Islet of Langerhans (tissue), 1 donor: ENCODE measurements around the gene KRTAP2-1.
"Not testable (repeated sequence)": the region's sequence is repeated elsewhere in the genome, so short reads cannot be mapped to it uniquely, and the experiment has no call there.

Source experiments
- FAIRE-seq: peaks from one replicate; lab custom pipeline; 2011; peaks lifted over from hg19 to GRCh38; lab: Jason Lieb, UNC

The KRTAP2-1 gene

DNA sequence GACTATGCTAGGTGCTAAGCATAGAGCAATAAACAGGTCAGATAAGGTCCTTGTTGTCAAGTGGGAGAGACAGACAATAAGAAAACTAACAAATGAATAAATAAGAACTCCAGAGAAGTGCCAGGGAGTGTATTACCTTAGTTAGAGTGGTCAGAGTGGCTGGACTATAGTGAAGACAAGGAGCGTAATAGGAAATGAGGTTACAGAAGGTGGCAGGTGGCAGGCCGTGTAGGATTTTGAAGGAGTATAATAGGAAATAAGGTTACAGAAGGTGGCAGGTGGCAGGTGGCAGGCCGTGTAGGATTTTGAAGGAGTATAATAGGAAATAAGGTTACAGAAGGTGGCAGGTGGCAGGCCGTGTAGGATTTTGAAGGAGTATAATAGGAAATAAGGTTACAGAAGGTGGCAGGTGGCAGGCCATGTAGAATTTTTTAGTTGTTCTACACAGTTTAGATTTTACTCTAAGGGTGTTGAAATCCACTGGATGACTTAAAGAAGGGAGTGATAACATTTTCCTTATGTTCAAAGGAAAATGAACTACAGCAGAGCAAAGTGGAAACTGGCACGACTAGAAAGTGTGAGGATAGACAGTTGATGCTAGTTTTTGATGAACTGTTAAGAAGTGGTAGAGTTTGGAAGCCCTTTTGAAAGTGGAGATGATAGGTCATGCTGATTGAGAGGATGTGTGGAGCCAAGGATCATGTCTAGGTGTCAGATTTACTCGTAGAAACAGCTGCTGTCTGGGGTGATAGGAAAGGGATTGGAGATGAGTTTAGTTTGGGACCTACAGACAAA lies 34.6 kb downstream of the KRTAP2-1 start:
- no peak for FAIRE-seq

DNA sequence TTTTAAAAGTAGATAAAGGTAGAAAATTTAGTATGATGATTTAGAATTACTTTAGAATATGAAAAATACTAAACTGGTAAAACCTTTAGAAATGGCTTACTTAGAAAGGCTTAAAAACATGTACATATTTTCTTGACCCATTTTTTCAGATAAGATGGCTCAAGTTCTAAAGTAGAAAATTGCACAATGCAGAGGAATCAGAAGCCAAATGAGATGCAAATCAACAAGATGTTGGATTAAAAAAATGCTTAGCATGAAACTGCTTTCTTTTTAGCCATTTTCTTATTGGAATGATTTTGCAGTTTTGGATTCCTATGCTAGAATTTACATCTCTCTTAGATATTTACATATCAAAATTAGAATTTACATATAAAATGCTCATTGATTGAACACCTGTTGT lies 36.7 kb downstream of the KRTAP2-1 start:
- no peak for FAIRE-seq

DNA sequence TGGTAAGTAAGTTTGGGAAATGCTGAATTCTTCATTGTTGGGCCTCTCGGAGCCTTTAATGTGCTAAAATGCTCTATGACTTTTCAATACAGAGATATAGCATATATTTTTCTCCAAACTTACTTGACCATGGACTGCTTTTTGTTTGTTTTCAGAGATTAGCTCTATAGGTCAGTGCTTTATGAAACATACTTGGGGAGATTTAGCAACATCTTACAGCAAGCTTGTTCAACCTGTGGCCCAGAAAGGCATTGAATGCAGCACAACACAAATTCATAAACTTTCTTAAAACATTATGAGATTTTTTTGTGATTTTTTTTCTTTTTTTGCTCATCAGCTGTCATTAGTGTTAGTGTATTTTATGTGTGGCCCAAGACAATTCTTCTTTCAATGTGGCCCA lies 37.2 kb downstream of the KRTAP2-1 start:
- no peak for FAIRE-seq

DNA sequence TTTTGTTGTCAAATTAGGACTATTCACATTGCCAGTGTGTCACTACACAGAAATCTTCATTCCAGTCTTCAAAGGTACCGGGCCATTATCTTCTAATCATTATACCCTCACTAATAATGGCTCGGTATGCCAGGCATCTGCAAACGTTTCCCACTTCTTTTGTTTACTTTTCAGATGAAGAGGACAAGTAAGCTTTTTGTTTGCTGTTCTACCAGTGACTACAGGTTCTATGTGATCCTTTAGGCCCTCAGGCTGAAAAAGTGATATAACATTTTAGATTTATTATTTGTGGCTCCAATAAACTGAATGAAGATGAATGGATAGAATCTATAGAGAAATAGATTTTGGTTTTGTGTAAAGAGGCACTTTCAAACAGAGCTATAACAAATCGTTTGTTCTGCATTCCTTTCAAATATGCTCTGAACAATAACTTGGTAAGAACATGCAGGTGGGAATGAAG lies 37.8 kb downstream of the KRTAP2-1 start:
- FAIRE-seq = no peak

DNA sequence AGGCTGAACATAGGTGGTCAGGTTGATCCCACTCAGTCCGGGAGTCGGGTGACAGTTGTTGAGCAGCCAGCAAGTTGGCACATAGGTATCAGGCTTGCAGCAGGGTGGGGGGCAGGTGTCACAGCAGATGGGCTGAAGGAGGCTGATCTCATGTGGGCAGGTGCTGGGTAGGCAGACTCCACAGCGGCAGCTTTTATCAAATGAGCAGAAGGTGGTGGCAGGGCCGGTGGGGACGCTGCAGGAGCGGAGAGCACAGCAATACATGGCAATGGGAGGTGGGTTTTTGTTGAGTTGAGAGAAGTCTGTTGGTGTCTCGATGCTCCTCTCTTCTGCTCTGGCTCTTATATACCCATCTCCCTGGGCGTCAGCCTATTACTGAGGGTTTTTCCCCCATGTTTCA lies 38.3 kb downstream of the KRTAP2-1 start, which contains the start of gene KRTAP3-1:
Gene KRTAP3-1, minus strand, starts transcription at position 318 of the 400 bp plus-strand sequence. Its CDS starts 54 bp downstream, at position 264.
- no peak for FAIRE-seq

DNA sequence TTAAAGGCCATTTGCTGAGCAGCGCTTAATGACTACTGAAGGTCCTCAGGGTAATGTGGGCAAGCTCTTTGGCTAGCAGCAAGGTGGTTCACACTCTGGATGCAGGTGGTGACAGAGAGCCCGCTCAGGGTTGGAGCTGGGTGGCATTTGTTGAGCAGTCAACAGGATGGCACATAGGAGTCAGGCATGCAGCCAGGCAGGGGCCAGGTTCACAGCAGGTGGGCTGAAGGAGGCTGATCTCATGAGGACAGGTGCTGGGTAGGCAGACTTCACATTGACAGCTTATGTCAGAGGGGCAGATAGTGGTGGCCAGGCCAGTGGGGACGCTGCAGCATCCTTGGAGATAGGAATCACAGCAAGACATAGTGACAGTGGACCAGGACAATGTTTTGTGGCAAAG lies 42.7 kb downstream of the KRTAP2-1 start:
- FAIRE-seq = no peak

DNA sequence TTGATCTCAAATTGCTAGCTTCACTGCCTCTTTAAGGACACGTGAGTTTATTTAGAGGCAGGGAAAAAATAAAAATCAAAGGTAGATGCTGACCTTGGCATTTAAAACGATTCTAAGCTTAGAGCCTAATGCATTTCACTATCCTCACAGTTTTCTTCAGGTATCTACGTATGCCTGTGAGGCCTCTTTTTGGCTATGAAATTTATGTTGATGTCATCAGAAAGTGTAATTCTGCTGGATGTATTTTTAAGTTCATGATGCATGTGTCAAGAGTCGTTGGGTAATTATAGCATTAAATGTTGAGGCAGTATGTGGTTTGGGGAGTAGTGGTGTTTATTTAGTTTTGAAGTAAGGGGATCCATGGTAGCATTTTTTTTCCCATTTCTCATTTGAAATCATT lies 43.2 kb downstream of the KRTAP2-1 start:
- FAIRE-seq = no peak

DNA sequence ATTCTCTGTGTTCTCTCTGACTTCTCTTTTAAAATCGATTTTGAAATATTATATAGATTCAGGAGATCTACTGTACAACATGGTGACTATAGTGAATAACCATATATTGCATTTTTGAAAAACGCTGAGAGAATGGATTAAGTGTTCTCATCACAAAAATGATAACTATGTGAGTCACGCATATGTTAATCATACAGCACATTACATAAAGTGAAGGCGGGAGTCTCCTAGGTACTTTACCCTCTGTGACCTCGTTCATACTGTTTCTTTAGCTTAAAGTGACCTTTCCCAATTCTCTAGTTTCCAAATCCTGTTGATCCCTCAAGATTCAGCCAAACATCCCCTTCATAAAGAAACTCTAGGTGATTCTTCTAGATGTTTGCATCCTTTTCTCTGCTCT lies 44.3 kb downstream of the KRTAP2-1 start:
- FAIRE-seq = no peak

DNA sequence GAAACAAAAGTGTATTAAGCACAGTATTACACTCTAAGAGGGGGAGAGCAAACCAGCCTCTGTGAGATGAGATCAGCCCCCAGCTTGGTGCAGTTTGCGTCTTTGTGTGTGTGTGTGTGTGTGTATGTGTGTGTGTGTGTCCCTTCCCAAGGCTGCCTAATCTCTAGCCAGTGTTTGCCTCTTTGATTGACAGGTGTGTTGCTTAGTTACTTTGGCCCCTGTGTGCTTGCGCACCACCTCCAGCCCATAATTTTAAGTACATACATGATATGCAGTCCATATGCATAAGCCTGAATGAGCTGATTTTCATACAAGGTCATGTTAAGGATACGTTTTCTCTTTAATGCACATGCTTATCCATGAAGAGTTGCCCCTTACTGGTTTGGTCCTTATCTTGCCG lies 45.3 kb downstream of the KRTAP2-1 start:
- no peak for FAIRE-seq

DNA sequence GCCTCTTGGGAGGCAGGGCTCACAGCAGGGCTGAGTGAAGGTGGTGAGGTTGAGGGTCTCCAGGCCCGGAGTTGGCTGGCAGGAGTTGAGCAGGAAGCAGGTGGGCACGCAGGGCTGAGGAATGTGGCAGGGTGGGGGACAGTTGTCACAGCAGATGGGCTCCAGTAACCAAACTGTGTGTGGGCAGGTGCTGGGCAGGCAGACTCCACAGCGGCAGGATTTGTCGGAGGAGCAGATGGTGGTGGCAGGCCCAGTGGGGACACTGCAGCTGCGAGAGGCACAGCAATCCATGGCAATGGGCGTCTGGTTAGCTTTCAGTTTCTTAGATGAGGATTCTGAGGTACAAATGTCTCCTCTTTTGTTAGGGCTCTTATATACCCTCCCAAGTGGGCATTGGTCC lies 47.6 kb downstream of the KRTAP2-1 start, which contains the start of gene KRTAP3-2:
Gene KRTAP3-2, minus strand, starts transcription at position 344 of the 400 bp plus-strand sequence. Its CDS starts 53 bp downstream, at position 291.
- FAIRE-seq = not testable (repeated sequence)

DNA sequence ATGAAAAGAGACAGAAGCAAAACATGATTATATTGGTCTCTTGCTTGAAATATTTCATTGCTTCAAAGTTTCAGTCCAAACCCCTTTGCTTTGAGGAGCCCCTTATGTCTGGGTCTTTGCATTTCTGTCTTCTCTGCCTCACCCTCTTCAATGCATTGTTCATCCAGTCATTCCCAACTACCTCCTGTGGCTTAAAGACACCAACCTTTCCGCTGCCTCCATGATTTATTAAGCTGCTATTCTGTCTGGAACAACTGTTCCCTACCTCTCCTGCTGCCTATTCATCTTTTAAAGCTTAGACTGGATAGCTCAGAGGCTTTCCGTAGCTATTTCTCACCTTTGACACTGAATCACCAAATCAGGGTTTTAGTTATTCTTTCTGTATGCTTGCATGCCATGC lies 49.8 kb downstream of the KRTAP2-1 start:
- no peak for FAIRE-seq

DNA sequence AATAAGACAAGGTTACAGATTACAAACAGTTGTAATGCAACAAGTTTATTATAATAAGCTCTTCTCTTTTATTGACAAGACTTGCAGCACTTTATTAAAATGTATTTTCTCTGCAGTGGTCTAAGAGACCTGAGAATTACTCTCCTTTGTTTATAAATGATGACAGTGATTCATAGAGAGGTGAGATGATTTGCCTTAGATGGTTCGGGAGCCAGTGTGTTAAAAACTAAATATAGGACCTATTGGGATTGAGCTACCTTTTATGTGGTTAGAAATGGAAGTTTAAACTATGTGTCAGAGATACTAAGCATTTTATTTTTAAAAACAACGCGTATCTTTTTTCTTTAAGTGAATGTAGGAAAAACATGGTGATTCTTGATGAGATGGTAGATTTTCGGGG lies 50.3 kb downstream of the KRTAP2-1 start:
- FAIRE-seq = no peak
